Measurements from ENCODE around the gene OTC.

The OTC gene

GRCh38 chrX:38468563-38469157 is 116.3 kb downstream of the OTC start:
- DNase-seq (ENCODE audit: low spot score), result no peak
